ENCODE data around the gene TP53I11. TPM values are rescaled to one million over a fixed set of nuclear protein-coding genes. Genes with fewer than 3 reads are reported as not detected.

The TP53I11 gene
- total and polyA plus RNA-seq, 2 of the 13 experiments (the other 11 are each of a cell fraction or from before 2014, with no cell fraction given), result not detected

DNA sequence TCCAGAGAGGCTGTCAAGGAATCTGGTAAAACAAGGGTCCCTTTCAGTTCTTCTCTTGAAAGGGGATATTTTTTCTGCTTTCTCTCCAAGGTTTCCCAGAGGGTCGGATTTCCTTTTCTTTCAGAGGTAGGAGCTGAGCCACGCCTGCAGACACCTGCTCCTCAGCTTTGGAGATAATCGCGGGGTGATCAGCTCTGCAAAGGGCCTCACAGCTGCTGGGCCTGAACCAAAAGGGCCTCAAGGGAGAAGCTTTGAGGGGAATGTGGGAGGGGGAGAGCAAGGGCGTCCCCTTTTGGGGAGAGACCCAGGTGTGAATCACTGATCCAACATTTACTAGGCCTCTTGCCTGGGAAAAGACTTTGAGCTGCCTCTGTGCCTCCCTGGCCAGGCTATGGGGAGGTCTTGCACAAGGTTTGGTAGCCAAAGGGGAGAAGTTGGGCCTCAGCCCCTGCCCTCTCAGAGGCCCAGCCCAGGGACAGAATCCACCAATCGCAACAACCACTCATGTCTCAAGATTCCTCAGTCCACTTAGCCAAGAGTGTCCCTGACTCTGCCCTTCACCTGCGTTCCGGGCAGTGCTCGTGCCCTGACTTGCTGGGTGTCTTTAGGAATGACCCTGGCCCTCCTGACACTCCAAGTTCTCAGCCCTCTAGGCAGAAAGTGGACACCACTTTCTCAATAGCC lies 14.0 kb upstream of the TP53I11 start:
- Histone ChIP-seq H3K79me2 (ENCODE audit: insufficient read depth, low read length) (no peaks in the 10 kb centered on the region), H3K4me2 (ENCODE audit: low read depth, low read length) (no peak overlapping the region), H3K4me1 (ENCODE audit: insufficient read depth, low read length) (no peaks in the 10 kb centered on the region), H3K27me3 (ENCODE audit: control insufficient read depth in 1 of 2, insufficient read depth in 2 of 2, low read length in 2 of 2) (peaks cover 1 to 27% of the 10 kb centered on the region in 2 experiments; a peak in 4 of 5 replicates), H3K9ac (ENCODE audit: insufficient read depth, low read depth, low read length) (no peak overlapping the region), H4K20me1 (ENCODE audit: insufficient read depth, low read length) (no peaks in the 10 kb centered on the region), H3K4me3 (replicated peaks in 1 of 3; ENCODE audit: insufficient read depth in 1 of 3, low read depth in 2 of 3, low read length in 3 of 3) (no peak overlapping the region), H3K36me3 (replicated peaks in 1 of 2; ENCODE audit: control insufficient read depth in 1 of 2, insufficient read depth in 2 of 2, low read length in 2 of 2) (no peaks in the 10 kb centered on the region), H2AFZ (ENCODE audit: low read length) (no peak overlapping the region), H3K27ac (ENCODE audit: extremely low read length, insufficient read depth, low read length) (no peak overlapping the region), H3K9me3 (ENCODE audit: low read length) (no peaks in the 10 kb centered on the region)
- no peak for ATAC-seq
- CTCF ChIA-PET (ENCODE audit: low intra/inter-chr PET ratio, low total read pairs), result no interaction called here
- WGBS (ENCODE audit: low lambda C conversion rate), result 25% methylated on average over 8 of the region's 9 CpGs
- in situ Hi-C loops (cut with HindIII; ENCODE audit: extremely low pct_ligation_motif_present, low pct_unique_long_range_greater_than_20kb), result no loop called here
- intact Hi-C loops (cut with micrococcal nuclease; ENCODE audit: unreplicated experiment), result no loop called here
- BruUV-seq (replicated peaks), result no TSS peak
- FAIRE-seq, result no peak
- POLR2A ChIA-PET, result no interaction called here
- TF ChIP-seq ZNF253 (CRISPR knock-in tag; IDR thresholded peaks at IDR 0.05; ENCODE audit: borderline replicate concordance) (no peak), SPEN (CRISPR knock-in tag; IDR thresholded peaks at IDR 0.05; ENCODE audit: low read depth) (no peak), FOXK2 (IDR thresholded peaks at IDR 0.05) (no peak), ZNF496 (CRISPR knock-in tag; IDR thresholded peaks at IDR 0.05; ENCODE audit: insufficient replicate concordance) (no peak)
- no peak for DNase-seq (ENCODE audit: low spot score)

DNA sequence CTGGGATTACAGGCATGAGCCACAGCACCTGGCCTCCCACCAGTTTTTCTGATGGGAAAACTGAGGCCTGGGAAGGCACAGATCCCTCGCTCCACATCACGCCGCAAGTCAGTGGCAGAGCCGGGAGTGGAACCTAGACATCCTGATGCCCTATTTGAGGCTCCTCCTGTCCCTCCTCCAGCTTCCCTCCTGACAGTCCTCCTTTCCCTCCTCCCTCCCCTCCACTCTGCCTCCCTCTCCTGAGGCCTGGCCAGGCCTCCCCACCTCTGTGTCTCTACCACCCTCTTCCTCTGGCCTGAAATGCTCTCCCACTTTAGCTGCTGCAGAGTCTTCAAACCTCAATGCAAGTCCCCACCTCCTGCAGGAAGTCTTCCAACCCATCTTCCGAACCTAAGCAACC lies 13.3 kb upstream of the TP53I11 start:
- DNase-seq (ENCODE audit: low spot score), result no peak
- intact Hi-C loops (cut with micrococcal nuclease; ENCODE audit: unreplicated experiment), result no loop called here
- WGBS (ENCODE audit: low lambda C conversion rate), result 43% methylated on average over 4 of the region's 5 CpGs
- in situ Hi-C loops (cut with HindIII; ENCODE audit: extremely low pct_ligation_motif_present, low pct_unique_long_range_greater_than_20kb), result no loop called here
- H3K9ac ChIP-seq (ENCODE audit: insufficient read depth, low read depth, low read length), result no peak overlapping the region
- POLR2A ChIA-PET, result no interaction called here
- TF ChIP-seq TGIF2 (CRISPR knock-in tag; IDR thresholded peaks at IDR 0.05), result no peak
- TF ChIP-seq NR2F1 (CRISPR knock-in tag; IDR thresholded peaks at IDR 0.05), result no peak
- no peak for TF ChIP-seq ZNF530 (CRISPR knock-in tag; IDR thresholded peaks at IDR 0.05; ENCODE audit: low read depth)
- TF ChIP-seq CCAR2 (optimal IDR thresholded peaks at IDR 0.05; ENCODE audit: low read depth, low read length), result no peak
- TF ChIP-seq ZFP36L1 (CRISPR knock-in tag; IDR thresholded peaks at IDR 0.05), result no peak
- TF ChIP-seq NONO (IDR thresholded peaks at IDR 0.05), result no peak
- no peak for TF ChIP-seq NONO (CRISPR knock-in tag; conservative IDR thresholded peaks at IDR 0.05)
- no peak for TF ChIP-seq KDM1A (CRISPR knock-in tag; IDR thresholded peaks at IDR 0.05)
- no peak for TF ChIP-seq BRD4 (CRISPR knock-in tag; IDR thresholded peaks at IDR 0.05)
- no peak for TF ChIP-seq ZNF558 (CRISPR knock-in tag; IDR thresholded peaks at IDR 0.05; ENCODE audit: borderline replicate concordance)
- TF ChIP-seq MBNL3 (CRISPR knock-in tag; conservative IDR thresholded peaks at IDR 0.05), result no peak
- no peak for TF ChIP-seq RAD51 (IDR thresholded peaks at IDR 0.05; ENCODE audit: borderline replicate concordance)
- TF ChIP-seq RAD21 (CRISPR knock-in tag; IDR thresholded peaks at IDR 0.05), result no peak
- no peak for TF ChIP-seq PPARG (CRISPR knock-in tag; conservative IDR thresholded peaks at IDR 0.05)
- TF ChIP-seq ZNF253 (CRISPR knock-in tag; IDR thresholded peaks at IDR 0.05; ENCODE audit: borderline replicate concordance), result no peak
- TF ChIP-seq WIZ (CRISPR knock-in tag; IDR thresholded peaks at IDR 0.05), result no peak
- TF ChIP-seq ZNF556 (CRISPR knock-in tag; IDR thresholded peaks at IDR 0.05; ENCODE audit: borderline replicate concordance), result no peak
- no peak for TF ChIP-seq ZFX (CRISPR knock-in tag; IDR thresholded peaks at IDR 0.05; ENCODE audit: low read depth)
- no peak for TF ChIP-seq ZSCAN29 (CRISPR knock-in tag; conservative IDR thresholded peaks at IDR 0.05)
- CTCF ChIA-PET (ENCODE audit: low intra/inter-chr PET ratio, low total read pairs), result no interaction called here
- no peak overlapping the region for H3K27ac ChIP-seq (ENCODE audit: extremely low read length, insufficient read depth, low read length)
- H3K79me2 ChIP-seq (ENCODE audit: insufficient read depth, low read length), result no peaks in the 10 kb centered on the region
- H2AFZ ChIP-seq (ENCODE audit: low read length), result no peak overlapping the region
- peaks cover 1 to 27% of the 10 kb centered on the region in 2 experiments; a peak in 4 of 5 replicates for H3K27me3 ChIP-seq (ENCODE audit: control insufficient read depth in 1 of 2, insufficient read depth in 2 of 2, low read length in 2 of 2)
- no peaks in the 10 kb centered on the region for H3K4me1 ChIP-seq (ENCODE audit: insufficient read depth, low read length)
- H3K4me3 ChIP-seq (replicated peaks in 1 of 3; ENCODE audit: insufficient read depth in 1 of 3, low read depth in 2 of 3, low read length in 3 of 3), result no peak overlapping the region
- no peak overlapping the region for H3K4me2 ChIP-seq (ENCODE audit: low read depth, low read length)
- no peaks in the 10 kb centered on the region for H3K9me3 ChIP-seq (ENCODE audit: low read length)
- no peak for FAIRE-seq
- no peaks in the 10 kb centered on the region for H3K36me3 ChIP-seq (replicated peaks in 1 of 2; ENCODE audit: control insufficient read depth in 1 of 2, insufficient read depth in 2 of 2, low read length in 2 of 2)
- no TSS peak for BruUV-seq (replicated peaks)
- no peak for ATAC-seq
- no peaks in the 10 kb centered on the region for H4K20me1 ChIP-seq (ENCODE audit: insufficient read depth, low read length)

Data from HepG2 (cell line).